ENCODE measurements around the gene ETNK1. TPM values are rescaled to one million over a fixed set of nuclear protein-coding genes. Genes with fewer than 3 reads are reported as not detected.

Gene ETNK1
- total RNA-seq, 4 donors from 2014 or later = 50.0 to 78.2 (median 57.4) TPM

- Histone ChIP-seq H3K27ac (no peak overlapping the region), H3K36me3 (no peaks in the 10 kb centered on the region), H3K27me3 (no peaks in the 10 kb centered on the region), H3K4me1 (peaks cover 7 to 8% of the 10 kb centered on the region in 2 donors), H3K9me3 (no peaks in the 10 kb centered on the region), H3K4me3 (replicated peaks in 1 of 3) (no peak overlapping the region)
- 83 to 96% methylated on average over 1 of the region's 1 CpG for WGBS, 2 donors
- intact Hi-C loops (cut with DNase I) = no loop called here
- DNase-seq = no peak
- TF ChIP-seq CTCF (IDR thresholded peaks at IDR 0.05) (no peak), POLR2A (IDR thresholded peaks at IDR 0.05) (no peak)
Measured at GRCh38 chr12:22656831-22657230, 31.9 kb downstream of the ETNK1 start.

GRCh38 chr12:22657538-22657937 lies 32.6 kb downstream of the ETNK1 start:
- intact Hi-C loops (cut with DNase I) = no loop called here
- no peak overlapping the region for H3K4me3 ChIP-seq (replicated peaks in 1 of 3)
- no peak for DNase-seq
- H3K27me3 ChIP-seq = no peaks in the 10 kb centered on the region
- no peak overlapping the region for H3K27ac ChIP-seq
- peaks cover 7 to 8% of the 10 kb centered on the region in 2 donors for H3K4me1 ChIP-seq
- no peaks in the 10 kb centered on the region for H3K36me3 ChIP-seq
- whole genome bisulfite sequencing, 2 donors = 98 to 99% methylated on average over 1 of the region's 1 CpG
- TF ChIP-seq POLR2A (IDR thresholded peaks at IDR 0.05) (no peak), CTCF (IDR thresholded peaks at IDR 0.05) (no peak)
- no peaks in the 10 kb centered on the region for H3K9me3 ChIP-seq

GRCh38 chr12:22658214-22658613 lies 33.2 kb downstream of the ETNK1 start:
- no peaks in the 10 kb centered on the region for H3K36me3 ChIP-seq
- no peak overlapping the region for H3K27ac ChIP-seq
- no peaks in the 10 kb centered on the region for H3K27me3 ChIP-seq
- H3K4me3 ChIP-seq (replicated peaks in 1 of 3) = no peak overlapping the region
- no peak for DNase-seq
- TF ChIP-seq CTCF (IDR thresholded peaks at IDR 0.05) = no peak
- TF ChIP-seq POLR2A (IDR thresholded peaks at IDR 0.05) = no peak
- intact Hi-C loops (cut with DNase I) = no loop called here
- peaks cover 5 to 7% of the 10 kb centered on the region in 2 donors for H3K4me1 ChIP-seq
- 64 to 68% methylated on average over 2 of the region's 2 CpGs for WGBS, 2 donors
- no peaks in the 10 kb centered on the region for H3K9me3 ChIP-seq

GRCh38 chr12:22662356-22662755 lies 37.4 kb downstream of the ETNK1 start:
- H3K9me3 ChIP-seq = no peaks in the 10 kb centered on the region
- DNase-seq = no peak
- no peaks in the 10 kb centered on the region for H3K27me3 ChIP-seq
- no peak overlapping the region for H3K4me3 ChIP-seq (replicated peaks in 1 of 3)
- no peaks in the 10 kb centered on the region for H3K36me3 ChIP-seq
- no peak overlapping the region for H3K27ac ChIP-seq
- no peaks in the 10 kb centered on the region for H3K4me1 ChIP-seq
- WGBS, 2 donors = 100% methylated on average over 1 of the region's 1 CpG
- intact Hi-C loops (cut with DNase I) = no loop called here
- TF ChIP-seq POLR2A (IDR thresholded peaks at IDR 0.05) (no peak), CTCF (IDR thresholded peaks at IDR 0.05) (no peak)

- no peak for DNase-seq
- Histone ChIP-seq H3K4me1 (no peaks in the 10 kb centered on the region), H3K4me3 (replicated peaks in 1 of 3) (no peak overlapping the region), H3K9me3 (no peaks in the 10 kb centered on the region), H3K27ac (no peak overlapping the region), H3K27me3 (no peaks in the 10 kb centered on the region), H3K36me3 (no peaks in the 10 kb centered on the region)
- intact Hi-C loops (cut with DNase I) = no loop called here
- TF ChIP-seq CTCF (IDR thresholded peaks at IDR 0.05) = no peak
- TF ChIP-seq POLR2A (IDR thresholded peaks at IDR 0.05) = no peak
Measured at GRCh38 chr12:22665476-22665875, 40.5 kb downstream of the ETNK1 start.

Data from thyroid gland (tissue), 4 donors.